Sigmoid colon (tissue), 7 donors: ENCODE measurements around the gene TPCN1. TPM values are rescaled to one million over a fixed set of nuclear protein-coding genes. Genes with fewer than 3 reads are reported as not detected.

Experiments
- DNase-seq: peaks from one replicate; pipeline ENCODE4 v3.0.0-alpha.2; 2019
- H3K27ac ChIP-seq, 4 donors: fragments of 200-600 bp; sonication (generic); one replicate each; pipeline ENCODE4 v1.5.1; 2016 to 2019; ENCODE audit warnings: mild to moderate bottlenecking in 1 of 4
- H3K27me3 ChIP-seq, 3 donors: fragments of 200-600 bp; sonication (generic); one replicate each; pipeline ENCODE4 v1.5.1; 2019; ENCODE audit warnings: mild to moderate bottlenecking in 1 of 3
- H3K36me3 ChIP-seq, 4 donors: fragments of 200-600 bp; sonication (generic); one replicate each; pipeline ENCODE4 v1.5.1; 2016 to 2019
- H3K4me1 ChIP-seq, 4 donors: fragments of 200-600 bp; sonication (generic); one replicate each; pipeline ENCODE4 v1.5.1; 2017 to 2019
- H3K4me3 ChIP-seq, 4 donors: fragments of 200-600 bp; sonication (generic); one replicate each; pipeline ENCODE4 v1.5.1; 2017 to 2019; ENCODE audit warnings: mild to moderate bottlenecking in 2 of 4, moderate library complexity in 1 of 4
- H3K9me3 ChIP-seq, 4 donors: fragments of 200-600 bp in 3 of 4; sonication (generic) in 3 of 4; one replicate each; pipeline versions ENCODE4 v1.5.1 to v1.6.1; 2013 to 2019
- CTCF ChIP-seq, 4 experiments: fragments of 450-650 bp in 3 of 4; fragments of 200-600 bp in 1 of 4; IDR thresholded peaks; one replicate each; pipeline ENCODE4 v1.5.1; 2016 to 2019; ENCODE audit warnings: antibody characterized with exemption in 4 of 4, mild to moderate bottlenecking in 3 of 4, moderate library complexity in 2 of 4
- EP300 ChIP-seq, 4 donors: sonication (generic); formaldehyde crosslinking; IDR thresholded peaks; one replicate each; pipeline ENCODE4 v1.6.1; 2017; ENCODE audit warnings: antibody characterized with exemption in 4 of 4
- POLR2A ChIP-seq, 2 donors: fragments of 450-650 bp; IDR thresholded peaks; one replicate each; pipeline ENCODE4 v1.6.1; 2016; ENCODE audit warnings: antibody characterized with exemption in 2 of 2, mild to moderate bottlenecking in 2 of 2, moderate library complexity in 2 of 2
- POLR2AphosphoS5 ChIP-seq, 4 donors: sonication (generic); formaldehyde crosslinking; IDR thresholded peaks; one replicate each; pipeline ENCODE4 v1.6.1; 2017; ENCODE audit warnings: antibody characterized with exemption in 4 of 4
- WGBS, 2 donors: extraction: QIAGEN DNeasy Blood & Tissue Kit; methylation state at CpG; one replicate each; pipeline ENCODE4 v1.1.7; 2013; 5-methylcytosine and 5-hydroxymethylcytosine counted together
- intact Hi-C: fragments of 100-400 bp; cut with DNase I; formaldehyde crosslinking; loops from one replicate; pipeline ENCODE4 v1.15.1; 2023
- polyA plus RNA-seq, 3 donors: library from polyadenylated mRNA; stranded (reverse); fragments of 200-250 nt; gene quantifications; one replicate each; pipeline ENCODE4 v1.2.3, GENCODE V29; 2013
- total RNA-seq, 4 donors: library from RNA; depleted of rRNA; stranded (reverse); fragments of >200 nt; gene quantifications; one replicate each; pipeline ENCODE4 v1.1.0, GENCODE V29; 2016
- donor health status: healthy with polysubstance abuse.
- donor health status: Bipolar disorder and iron deficiency.
- donor health status: healthy.

Gene TPCN1
- total and polyA plus RNA-seq, 7 donors: 6.0 to 51.5 (median 28.3) TPM

GRCh38 chr12:113234483-113234882, 13.2 kb downstream of the TPCN1 start:
- intact Hi-C loops: no loop called here
- Histone ChIP-seq H3K27ac (no peak overlapping the region), H3K4me1 (peaks cover 0 to 29% (median 8%) of the 10 kb centered on the region in 4 donors), H3K36me3 (peaks cover 9 to 55% (median 29%) of the 10 kb centered on the region in 4 donors), H3K27me3 (no peaks in the 10 kb centered on the region), H3K9me3 (no peaks in the 10 kb centered on the region), H3K4me3 (no peak overlapping the region)
- 43 to 75% methylated on average over 4 of the region's 4 CpGs for WGBS, 2 donors
- DNase-seq: no peak
- TF ChIP-seq EP300 (IDR thresholded peaks at IDR 0.05) (no peak), POLR2A (IDR thresholded peaks at IDR 0.05) (no peak), CTCF (IDR thresholded peaks at IDR 0.05) (no peak), POLR2AphosphoS5 (IDR thresholded peaks at IDR 0.05) (no peak)

- no peak overlapping the region for H3K27ac ChIP-seq
- peaks cover 0 to 34% (median 18%) of the 10 kb centered on the region in 4 donors for H3K4me1 ChIP-seq
- intact Hi-C loops: no loop called here
- TF ChIP-seq POLR2AphosphoS5 (IDR thresholded peaks at IDR 0.05) (no peak), POLR2A (IDR thresholded peaks at IDR 0.05) (no peak), EP300 (IDR thresholded peaks at IDR 0.05) (no peak)
- DNase-seq: peak; percentile 49
- H3K9me3 ChIP-seq: no peaks in the 10 kb centered on the region
- H3K4me3 ChIP-seq: no peak overlapping the region
- peaks cover 9 to 40% (median 23%) of the 10 kb centered on the region in 4 donors for H3K36me3 ChIP-seq
- WGBS, 2 donors: 91 to 97% methylated on average over 6 of the region's 6 CpGs
- H3K27me3 ChIP-seq: no peaks in the 10 kb centered on the region
Measured at GRCh38 chr12:113235976-113236375, 14.7 kb downstream of the TPCN1 start.

GRCh38 chr12:113236539-113237399, 15.5 kb downstream of the TPCN1 start:
- intact Hi-C loops: no loop called here
- Histone ChIP-seq H3K36me3 (peaks cover 7 to 32% (median 17%) of the 10 kb centered on the region in 4 donors), H3K4me1 (peaks cover 0 to 30% (median 22%) of the 10 kb centered on the region in 4 donors), H3K9me3 (no peaks in the 10 kb centered on the region), H3K4me3 (no peak overlapping the region), H3K27me3 (no peaks in the 10 kb centered on the region), H3K27ac (peak overlapping the region in 1 of 4 donors; percentile 16)
- WGBS, 2 donors: 64 to 78% methylated on average over 5 of the region's 5 CpGs
- DNase-seq: peak; percentile 63
- TF ChIP-seq CTCF (IDR thresholded peaks at IDR 0.05): no peak
- TF ChIP-seq POLR2A (IDR thresholded peaks at IDR 0.05): no peak
- TF ChIP-seq POLR2AphosphoS5 (IDR thresholded peaks at IDR 0.05): no peak
- no peak for TF ChIP-seq EP300 (IDR thresholded peaks at IDR 0.05)

- no peak for TF ChIP-seq EP300 (IDR thresholded peaks at IDR 0.05)
- TF ChIP-seq CTCF (IDR thresholded peaks at IDR 0.05): no peak
- TF ChIP-seq POLR2AphosphoS5 (IDR thresholded peaks at IDR 0.05): no peak
- TF ChIP-seq POLR2A (IDR thresholded peaks at IDR 0.05): no peak
- DNase-seq: peak; percentile 19
- Histone ChIP-seq H3K4me1 (peaks cover 0 to 29% (median 17%) of the 10 kb centered on the region in 4 donors), H3K36me3 (peaks cover 0 to 23% (median 10%) of the 10 kb centered on the region in 4 donors), H3K9me3 (no peaks in the 10 kb centered on the region), H3K27ac (peak overlapping the region in 1 of 4 donors; percentile 12), H3K27me3 (no peaks in the 10 kb centered on the region), H3K4me3 (no peak overlapping the region)
- WGBS, 2 donors: 18 to 36% methylated on average over 4 of the region's 4 CpGs
- intact Hi-C loops: no loop called here
Measured at GRCh38 chr12:113237748-113238147, 16.5 kb downstream of the TPCN1 start.

GRCh38 chr12:113238309-113238708, 17.0 kb downstream of the TPCN1 start:
- Histone ChIP-seq H3K36me3 (peaks cover 0 to 17% (median 5%) of the 10 kb centered on the region in 4 donors), H3K9me3 (no peaks in the 10 kb centered on the region), H3K27me3 (no peaks in the 10 kb centered on the region), H3K4me3 (no peak overlapping the region), H3K27ac (no peak overlapping the region), H3K4me1 (peaks cover 0 to 33% (median 17%) of the 10 kb centered on the region in 4 donors)
- no peak for DNase-seq
- intact Hi-C loops: no loop called here
- no peak for TF ChIP-seq POLR2AphosphoS5 (IDR thresholded peaks at IDR 0.05)
- no peak for TF ChIP-seq CTCF (IDR thresholded peaks at IDR 0.05)
- no peak for TF ChIP-seq EP300 (IDR thresholded peaks at IDR 0.05)
- WGBS, 2 donors: 37 to 50% methylated on average over 3 of the region's 3 CpGs
